ENCODE measurements around the gene ARAP3. TPM values are rescaled to one million over a fixed set of nuclear protein-coding genes. Genes with fewer than 3 reads are reported as not detected.

The ARAP3 gene
- total and polyA plus RNA-seq, 2 donors (not counting 3 experiments of a cell fraction or from before 2014, with no cell fraction given) = 60.6 to 136 TPM

- CTCF ChIA-PET = no interaction called here
- dilution Hi-C loops (cut with MboI; ENCODE audit: extremely low pct_ligation_motif_present, low sequenced_read_pairs) = loop anchor here (25.0 kb wide), 1 partner anchor 158 kb away; the partner anchor contains the start of gene PCDH1
- POLR2A ChIA-PET = interaction anchor here (0.6 kb wide), 1 partner anchor 10 kb away, joined by 7 read pairs; no protein-coding TSS in a partner anchor
- H4K20me1 ChIP-seq (replicated peaks; ENCODE audit: control insufficient read depth, extremely low read depth, insufficient read depth, low read length) = no peaks in the 10 kb centered on the region
- H3K4me3 ChIP-seq (replicated peaks in 1 of 3; ENCODE audit: insufficient read depth in 1 of 3, low read depth in 1 of 3, low read length in 3 of 3) = no peak overlapping the region
- TF ChIP-seq MAX (IDR thresholded peaks at IDR 0.05; ENCODE audit: insufficient read depth, insufficient read length) (no peak), POLR2AphosphoS5 (IDR thresholded peaks at IDR 0.05; ENCODE audit: insufficient read depth, low read depth, low read length) (no peak), GATA2 (IDR thresholded peaks at IDR 0.05; ENCODE audit: insufficient read depth, insufficient read length, low read depth, low read length) (no peak), EZH2 (IDR thresholded peaks at IDR 0.05; ENCODE audit: borderline replicate concordance, low read depth, low read length, severe bottlenecking) (no peak)
- no peak overlapping the region for H2AFZ ChIP-seq (ENCODE audit: low read depth, low read length)
- no peaks in the 10 kb centered on the region for H3K36me3 ChIP-seq (ENCODE audit: control insufficient read depth in 2 of 2, extremely low read depth in 1 of 2, insufficient read depth in 2 of 2, low read length in 2 of 2)
- DNase-seq (ENCODE audit: low read depth, low spot score) (no peak), FAIRE-seq (no peak)
- no peaks in the 10 kb centered on the region for H3K9me3 ChIP-seq (replicated peaks; ENCODE audit: control insufficient read depth, insufficient read depth, low read length)
- no TSS peak for BruUV-seq (replicated peaks)
- no peak overlapping the region for H3K27ac ChIP-seq (ENCODE audit: insufficient read depth, low read depth, low read length)
- H3K4me2 ChIP-seq (ENCODE audit: insufficient read depth, low read length) = no peak overlapping the region
- H3K27me3 ChIP-seq (ENCODE audit: control insufficient read depth in 2 of 2, insufficient read depth in 2 of 2, low read length in 2 of 2) = peaks cover 3 to 8% of the 10 kb centered on the region in 2 experiments
- H3K79me2 ChIP-seq (ENCODE audit: control insufficient read depth, insufficient read depth, low read length) = no peaks in the 10 kb centered on the region
- H3K9me1 ChIP-seq (replicated peaks; ENCODE audit: control insufficient read depth, extremely low read depth, insufficient read depth, low read length) = no peaks in the 10 kb centered on the region
- no peaks in the 10 kb centered on the region for H3K4me1 ChIP-seq (ENCODE audit: control insufficient read depth, extremely low read depth, insufficient read depth, low read length)
- H3K9ac ChIP-seq (replicated peaks; ENCODE audit: extremely low read depth, insufficient read depth, low read length) = no peak overlapping the region
- intact Hi-C loops (cut with micrococcal nuclease) = no loop called here
These were observed 47.5 kb upstream of the ARAP3 start for GRCh38 chr5:141729387-141730006.

GRCh38 chr5:141725891-141726290 lies 43.9 kb upstream of the ARAP3 start:
- POLR2A ChIA-PET = no interaction called here
- CTCF ChIA-PET = interaction anchor here (1.0 to 1.5 kb wide), 3 partner anchors 23 to 32 kb away, joined by 3 to 4 read pairs (median 3); no protein-coding TSS in a partner anchor
- dilution Hi-C loops (cut with MboI; ENCODE audit: extremely low pct_ligation_motif_present, low sequenced_read_pairs) = loop anchor here (25.0 kb wide), 1 partner anchor 161 kb away; the partner anchor contains the start of gene PCDH1
- H3K4me3 ChIP-seq (replicated peaks in 1 of 3; ENCODE audit: insufficient read depth in 1 of 3, low read depth in 1 of 3, low read length in 3 of 3) = no peak overlapping the region
- no peaks in the 10 kb centered on the region for H3K9me3 ChIP-seq (replicated peaks; ENCODE audit: control insufficient read depth, insufficient read depth, low read length)
- H3K27me3 ChIP-seq (ENCODE audit: control insufficient read depth in 2 of 2, insufficient read depth in 2 of 2, low read length in 2 of 2) = peaks cover 3 to 11% of the 10 kb centered on the region in 2 experiments
- no peak overlapping the region for H3K9ac ChIP-seq (replicated peaks; ENCODE audit: extremely low read depth, insufficient read depth, low read length)
- H3K4me1 ChIP-seq (ENCODE audit: control insufficient read depth, extremely low read depth, insufficient read depth, low read length) = no peaks in the 10 kb centered on the region
- no peaks in the 10 kb centered on the region for H4K20me1 ChIP-seq (replicated peaks; ENCODE audit: control insufficient read depth, extremely low read depth, insufficient read depth, low read length)
- no peaks in the 10 kb centered on the region for H3K36me3 ChIP-seq (ENCODE audit: control insufficient read depth in 2 of 2, extremely low read depth in 1 of 2, insufficient read depth in 2 of 2, low read length in 2 of 2)
- DNase-seq (ENCODE audit: low read depth, low spot score) (no peak), FAIRE-seq (no peak)
- intact Hi-C loops (cut with micrococcal nuclease) = no loop called here
- no peaks in the 10 kb centered on the region for H3K79me2 ChIP-seq (ENCODE audit: control insufficient read depth, insufficient read depth, low read length)
- BruUV-seq (replicated peaks) = no TSS peak
- H3K27ac ChIP-seq (ENCODE audit: insufficient read depth, low read depth, low read length) = no peak overlapping the region
- H3K9me1 ChIP-seq (replicated peaks; ENCODE audit: control insufficient read depth, extremely low read depth, insufficient read depth, low read length) = no peaks in the 10 kb centered on the region
- no peak overlapping the region for H2AFZ ChIP-seq (ENCODE audit: low read depth, low read length)
- H3K4me2 ChIP-seq (ENCODE audit: insufficient read depth, low read length) = no peak overlapping the region
- TF ChIP-seq CTCF (IDR thresholded peaks at IDR 0.05; ENCODE audit: extremely low read depth in 1 of 2, insufficient read depth in 1 of 2, low read depth in 1 of 2, low read length in 2 of 2) (no peak), JUN (IDR thresholded peaks at IDR 0.05; ENCODE audit: borderline replicate concordance, insufficient read depth, insufficient read length, low read depth) (no peak), FOS (IDR thresholded peaks at IDR 0.05; ENCODE audit: borderline replicate concordance, insufficient read depth, low read length) (no peak), GATA2 (IDR thresholded peaks at IDR 0.05; ENCODE audit: insufficient read depth, insufficient read length, low read depth, low read length) (no peak), POLR2A (IDR thresholded peaks at IDR 0.05; ENCODE audit: low read depth, low read length) (no peak), POLR2AphosphoS5 (IDR thresholded peaks at IDR 0.05; ENCODE audit: insufficient read depth, low read depth, low read length) (no peak), EZH2 (IDR thresholded peaks at IDR 0.05; ENCODE audit: borderline replicate concordance, low read depth, low read length, severe bottlenecking) (no peak), MYC (IDR thresholded peaks at IDR 0.05; ENCODE audit: low read depth, low read length) (no peak), MAX (IDR thresholded peaks at IDR 0.05; ENCODE audit: insufficient read depth, insufficient read length) (no peak)

All from endothelial cell of umbilical vein (primary cell).